Activated CD4-positive, alpha-beta T cell treated with anti-CD3 and anti-CD28 coated beads, Interleukin-2, amount 10 ng/mL, durations not matched to agents 24 days and 14 days (primary cell): ENCODE results near the gene PSEN1. TPM values are rescaled to one million over a fixed set of nuclear protein-coding genes. Genes with fewer than 3 reads are reported as not detected.

ENCODE experiments used
- DNase-seq: peaks from one replicate; pipeline ENCODE4 v3.0.0; 2022
- H3K27ac Mint-ChIP-seq: one replicate; pipeline ENCODE4 v1.8.0; 2022; ENCODE audit warnings: mild to moderate bottlenecking, mixed read lengths
- H3K27me3 Mint-ChIP-seq: one replicate; pipeline ENCODE4 v1.8.0; 2022; ENCODE audit warnings: mixed read lengths
- H3K36me3 Mint-ChIP-seq: one replicate; pipeline ENCODE4 v1.8.0; 2022; ENCODE audit warnings: low read depth, mild to moderate bottlenecking, mixed read lengths
- H3K4me1 Mint-ChIP-seq: one replicate; pipeline ENCODE4 v1.8.0; 2021; ENCODE audit warnings: mixed read lengths
- H3K4me3 Mint-ChIP-seq: one replicate; pipeline ENCODE4 v1.8.0; 2022; ENCODE audit warnings: mild to moderate bottlenecking, moderate library complexity, mixed read lengths
- H3K9me3 Mint-ChIP-seq: one replicate; pipeline ENCODE4 v1.8.0; 2021; ENCODE audit warnings: mixed read lengths
- intact Hi-C: fragments of 100-400 bp; cut with micrococcal nuclease; formaldehyde crosslinking; loops from one replicate; pipeline ENCODE4 v1.15.1; 2023
- total RNA-seq: library from RNA; stranded (reverse); gene quantifications from 2 replicates; pipeline ENCODE4 v1.2.3, GENCODE V29; 2022

PSEN1 gene
- total RNA-seq, result 34.1 and 39.1 TPM in 2 replicates

DNA sequence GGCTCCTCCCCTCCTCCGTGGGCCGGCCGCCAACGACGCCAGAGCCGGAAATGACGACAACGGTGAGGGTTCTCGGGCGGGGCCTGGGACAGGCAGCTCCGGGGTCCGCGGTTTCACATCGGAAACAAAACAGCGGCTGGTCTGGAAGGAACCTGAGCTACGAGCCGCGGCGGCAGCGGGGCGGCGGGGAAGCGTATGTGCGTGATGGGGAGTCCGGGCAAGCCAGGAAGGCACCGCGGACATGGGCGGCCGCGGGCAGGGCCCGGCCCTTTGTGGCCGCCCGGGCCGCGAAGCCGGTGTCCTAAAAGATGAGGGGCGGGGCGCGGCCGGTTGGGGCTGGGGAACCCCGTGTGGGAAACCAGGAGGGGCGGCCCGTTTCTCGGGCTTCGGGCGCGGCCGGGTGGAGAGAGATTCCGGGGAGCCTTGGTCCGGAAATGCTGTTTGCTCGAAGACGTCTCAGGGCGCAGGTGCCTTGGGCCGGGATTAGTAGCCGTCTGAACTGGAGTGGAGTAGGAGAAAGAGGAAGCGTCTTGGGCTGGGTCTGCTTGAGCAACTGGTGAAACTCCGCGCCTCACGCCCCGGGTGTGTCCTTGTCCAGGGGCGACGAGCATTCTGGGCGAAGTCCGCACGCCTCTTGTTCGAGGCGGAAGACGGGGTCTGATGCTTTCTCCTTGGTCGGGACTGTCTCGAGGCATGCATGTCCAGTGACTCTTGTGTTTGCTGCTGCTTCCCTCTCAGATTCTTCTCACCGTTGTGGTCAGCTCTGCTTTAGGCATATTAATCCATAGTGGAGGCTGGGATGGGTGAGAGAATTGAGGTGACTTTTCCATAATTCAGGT lies at the start of gene PSEN1:
Gene PSEN1 (plus strand): TSS at position 121 of the 839 bp plus-strand sequence. CDS start 11,513 bp downstream, outside the sequence.
- Mint-ChIP-seq H3K4me3 (peak within 1 kb of the TSS; percentile 93), H3K36me3 (peaks cover 19% of the 10 kb centered on the region), H3K4me1 (peaks cover 27% of the 10 kb centered on the region), H3K27me3 (no peaks in the 10 kb centered on the region), H3K9me3 (peaks cover 12% of the 10 kb centered on the region), H3K27ac (peak within 1 kb of the TSS; percentile 99)
- DNase-seq, result peak; percentile 100
- intact Hi-C loops, result loop anchor here (1.0 to 5.0 kb wide), 3 partner anchors 78 to 322 kb away; partner anchors contain the start of genes NUMB, RBM25 and ZFYVE1

DNA sequence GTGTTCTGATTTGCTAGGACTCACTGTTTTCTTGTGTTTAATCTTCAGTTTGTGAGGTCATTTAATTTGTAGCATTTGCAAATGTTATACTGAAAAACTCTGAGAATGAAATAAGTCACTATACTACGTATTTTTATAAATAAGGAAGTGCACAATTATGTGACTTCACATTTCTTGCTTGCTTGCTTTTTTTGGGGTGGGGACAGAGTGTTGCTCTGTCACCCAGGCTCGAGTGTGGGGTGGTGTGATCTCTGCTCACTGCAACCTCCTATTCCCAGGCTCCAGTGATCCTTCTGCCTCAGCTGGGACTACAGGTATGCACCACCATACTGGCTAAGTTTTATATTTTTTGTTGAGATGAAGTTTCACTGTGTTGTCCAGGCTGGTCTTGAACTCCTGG lies 45.3 kb upstream of the PSEN1 start:
- H3K27me3 Mint-ChIP-seq, result no peaks in the 10 kb centered on the region
- H3K4me3 Mint-ChIP-seq, result no peak overlapping the region
- intact Hi-C loops, result no loop called here
- no peak overlapping the region for H3K27ac Mint-ChIP-seq
- H3K9me3 Mint-ChIP-seq, result no peaks in the 10 kb centered on the region
- H3K36me3 Mint-ChIP-seq, result peaks cover 54% of the 10 kb centered on the region
- peaks cover 4% of the 10 kb centered on the region for H3K4me1 Mint-ChIP-seq
- no peak for DNase-seq

GRCh38 chr14:73097421-73097820 lies 38.9 kb upstream of the PSEN1 start:
- no peaks in the 10 kb centered on the region for H3K9me3 Mint-ChIP-seq
- no peaks in the 10 kb centered on the region for H3K27me3 Mint-ChIP-seq
- intact Hi-C loops, result no loop called here
- peaks cover 6% of the 10 kb centered on the region for H3K4me1 Mint-ChIP-seq
- no peak overlapping the region for H3K4me3 Mint-ChIP-seq
- no peak overlapping the region for H3K27ac Mint-ChIP-seq
- peaks cover 52% of the 10 kb centered on the region for H3K36me3 Mint-ChIP-seq
- no peak for DNase-seq

GRCh38 chr14:73100334-73100733 lies 36.0 kb upstream of the PSEN1 start:
- intact Hi-C loops, result no loop called here
- Mint-ChIP-seq H3K9me3 (no peaks in the 10 kb centered on the region), H3K4me3 (no peak overlapping the region), H3K27me3 (no peaks in the 10 kb centered on the region), H3K27ac (no peak overlapping the region), H3K36me3 (peaks cover 57% of the 10 kb centered on the region), H3K4me1 (peaks cover 4% of the 10 kb centered on the region)
- DNase-seq, result no peak

- Mint-ChIP-seq H3K27me3 (no peaks in the 10 kb centered on the region), H3K4me1 (no peaks in the 10 kb centered on the region), H3K9me3 (no peaks in the 10 kb centered on the region), H3K27ac (no peak overlapping the region), H3K36me3 (peaks cover 62% of the 10 kb centered on the region), H3K4me3 (no peak overlapping the region)
- no peak for DNase-seq
- intact Hi-C loops, result no loop called here
These were observed 33.4 kb upstream of the PSEN1 start for GRCh38 chr14:73102806-73103497.

- H3K4me3 Mint-ChIP-seq, result no peak overlapping the region
- H3K27ac Mint-ChIP-seq, result no peak overlapping the region
- intact Hi-C loops, result no loop called here
- H3K9me3 Mint-ChIP-seq, result no peaks in the 10 kb centered on the region
- peak; percentile 38 for DNase-seq
- H3K36me3 Mint-ChIP-seq, result peaks cover 59% of the 10 kb centered on the region
- H3K27me3 Mint-ChIP-seq, result no peaks in the 10 kb centered on the region
- no peaks in the 10 kb centered on the region for H3K4me1 Mint-ChIP-seq
These were observed 31.3 kb upstream of the PSEN1 start for GRCh38 chr14:73105050-73105449.

DNA sequence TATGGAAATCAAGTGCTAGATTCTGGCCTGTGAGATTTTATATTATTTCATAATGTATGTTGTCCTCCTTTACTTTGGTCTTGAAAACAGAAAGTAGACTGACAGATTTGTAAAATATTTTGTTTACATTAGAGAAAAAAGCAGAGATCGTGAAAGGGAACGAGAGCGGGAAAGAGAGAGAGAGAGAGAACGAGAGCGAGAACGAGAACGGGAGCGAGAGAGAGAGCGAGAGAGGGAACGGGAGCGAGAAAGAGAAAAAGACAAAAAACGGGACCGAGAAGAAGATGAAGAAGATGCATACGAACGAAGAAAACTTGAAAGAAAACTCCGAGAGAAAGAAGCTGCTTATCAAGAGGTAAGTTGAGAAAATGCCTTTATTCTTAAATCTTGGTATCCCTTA lies 30.6 kb upstream of the PSEN1 start:
- no peak overlapping the region for H3K4me3 Mint-ChIP-seq

GRCh38 chr14:73116079-73116665 lies 20.1 kb upstream of the PSEN1 start:
- Mint-ChIP-seq H3K4me3 (no peak overlapping the region), H3K27ac (no peak overlapping the region), H3K4me1 (peaks cover 8% of the 10 kb centered on the region), H3K27me3 (no peaks in the 10 kb centered on the region), H3K36me3 (peaks cover 61% of the 10 kb centered on the region), H3K9me3 (no peaks in the 10 kb centered on the region)
- peak; percentile 40 for DNase-seq
- intact Hi-C loops, result no loop called here

More for the DNA sequence above, 30.6 kb upstream of the PSEN1 start:
- H3K4me1 Mint-ChIP-seq, result no peaks in the 10 kb centered on the region
- DNase-seq, result no peak
- H3K36me3 Mint-ChIP-seq, result peaks cover 57% of the 10 kb centered on the region
- intact Hi-C loops, result no loop called here
- no peaks in the 10 kb centered on the region for H3K9me3 Mint-ChIP-seq
- no peaks in the 10 kb centered on the region for H3K27me3 Mint-ChIP-seq
- H3K27ac Mint-ChIP-seq, result no peak overlapping the region

GRCh38 chr14:73124180-73124894 lies 12.0 kb upstream of the PSEN1 start:
- Mint-ChIP-seq H3K4me3 (no peak overlapping the region), H3K36me3 (peaks cover 47% of the 10 kb centered on the region), H3K4me1 (no peaks in the 10 kb centered on the region), H3K27ac (peak overlapping the region; percentile 6), H3K27me3 (no peaks in the 10 kb centered on the region), H3K9me3 (no peaks in the 10 kb centered on the region)
- intact Hi-C loops, result loop anchor here (5.0 kb wide), 1 partner anchor 37 kb away; no protein-coding TSS in a partner anchor
- no peak for DNase-seq

- Mint-ChIP-seq H3K4me1 (no peaks in the 10 kb centered on the region), H3K27me3 (no peaks in the 10 kb centered on the region), H3K36me3 (peaks cover 39% of the 10 kb centered on the region), H3K9me3 (no peaks in the 10 kb centered on the region), H3K4me3 (no peak overlapping the region), H3K27ac (no peak overlapping the region)
- no peak for DNase-seq
- intact Hi-C loops, result no loop called here
These were observed 11.1 kb upstream of the PSEN1 start for GRCh38 chr14:73125169-73125588.

GRCh38 chr14:73125746-73126145 lies 10.6 kb upstream of the PSEN1 start:
- Mint-ChIP-seq H3K36me3 (peaks cover 39% of the 10 kb centered on the region), H3K27me3 (no peaks in the 10 kb centered on the region), H3K4me3 (no peak overlapping the region), H3K4me1 (no peaks in the 10 kb centered on the region), H3K27ac (no peak overlapping the region), H3K9me3 (no peaks in the 10 kb centered on the region)
- intact Hi-C loops, result no loop called here
- DNase-seq, result no peak

GRCh38 chr14:73133795-73134194 lies 2.5 kb upstream of the PSEN1 start:
- peaks cover 15% of the 10 kb centered on the region for H3K36me3 Mint-ChIP-seq
- no peak overlapping the region for H3K27ac Mint-ChIP-seq
- H3K4me1 Mint-ChIP-seq, result peaks cover 20% of the 10 kb centered on the region
- H3K27me3 Mint-ChIP-seq, result no peaks in the 10 kb centered on the region
- intact Hi-C loops, result no loop called here
- no peak for DNase-seq
- no peak overlapping the region for H3K4me3 Mint-ChIP-seq
- H3K9me3 Mint-ChIP-seq, result peaks cover 12% of the 10 kb centered on the region

DNA sequence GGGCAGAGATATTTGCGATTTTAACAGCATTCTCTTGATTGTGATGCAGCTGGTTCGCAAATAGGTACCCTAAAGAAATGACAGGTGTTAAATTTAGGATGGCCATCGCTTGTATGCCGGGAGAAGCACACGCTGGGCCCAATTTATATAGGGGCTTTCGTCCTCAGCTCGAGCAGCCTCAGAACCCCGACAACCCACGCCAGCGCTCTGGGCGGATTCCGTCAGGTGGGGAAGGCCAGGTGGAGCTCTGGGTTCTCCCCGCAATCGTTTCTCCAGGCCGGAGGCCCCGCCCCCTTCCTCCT lies 271 bp upstream of the PSEN1 start:
- Mint-ChIP-seq H3K36me3 (peaks cover 17% of the 10 kb centered on the region), H3K27ac (peak overlapping the region; percentile 99), H3K4me3 (peak overlapping the region; percentile 93), H3K27me3 (no peaks in the 10 kb centered on the region), H3K4me1 (peaks cover 25% of the 10 kb centered on the region), H3K9me3 (peaks cover 12% of the 10 kb centered on the region)
- DNase-seq, result no peak
- intact Hi-C loops, result loop anchor here (1.0 to 5.0 kb wide), 3 partner anchors 78 to 323 kb away; partner anchors contain the start of genes NUMB, RBM25 and ZFYVE1
